ENCODE measurements around the gene ADAMTS20. TPM values are rescaled to one million over a fixed set of nuclear protein-coding genes. Genes with fewer than 3 reads are reported as not detected.
"Not testable (repeated sequence)": the region's sequence is repeated elsewhere in the genome, so short reads cannot be mapped to it uniquely, and the experiment has no call there.

The ADAMTS20 gene
- total RNA-seq, 1 experiment from 2014 or later, result not detected

GRCh38 chr12:43360001-43360400 is 192.0 kb downstream of the ADAMTS20 start:
- DNase-seq (ENCODE audit: low spot score), result not testable (repeated sequence)

DNA sequence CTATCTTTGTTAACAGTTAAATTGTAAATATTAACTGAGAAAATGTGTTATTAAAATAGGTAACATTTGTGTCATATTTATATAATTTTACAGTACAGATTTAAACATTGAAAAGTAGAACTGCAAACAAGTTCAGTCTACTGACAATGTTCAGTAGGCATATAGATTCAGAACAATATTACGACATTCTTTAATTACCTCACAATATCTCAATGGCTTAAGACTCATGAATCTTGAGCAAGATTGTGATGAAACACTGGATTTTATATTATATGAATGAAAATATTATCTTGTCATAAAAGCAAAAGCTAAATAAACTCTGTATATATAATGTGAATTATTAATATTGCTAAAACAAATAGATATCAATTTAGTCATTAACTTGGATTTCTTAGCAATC is 194.9 kb downstream of the ADAMTS20 start:
- no peak for DNase-seq (ENCODE audit: low spot score)

- DNase-seq (ENCODE audit: low spot score), result no peak
Measured at GRCh38 chr12:43352001-43352400, 200.0 kb downstream of the ADAMTS20 start.

DNA sequence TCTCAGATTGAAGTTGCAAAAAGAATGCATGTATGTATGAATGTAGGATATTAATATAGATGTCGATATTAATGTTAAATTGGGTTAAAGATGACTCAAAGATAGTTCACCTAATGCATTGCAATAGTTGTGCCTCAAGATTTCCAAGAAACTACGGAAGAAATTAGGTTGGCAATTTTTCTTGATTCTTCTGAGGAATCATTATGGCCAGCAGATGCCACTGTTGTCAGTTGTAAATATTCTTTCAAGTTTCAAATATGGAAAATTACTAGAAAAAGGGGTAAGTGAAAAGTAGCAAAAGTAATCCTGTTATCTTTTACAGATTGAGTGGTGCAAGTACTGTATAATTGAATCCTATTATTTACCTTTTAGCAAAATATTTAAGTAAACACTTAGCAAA is 202.1 kb downstream of the ADAMTS20 start:
- DNase-seq (ENCODE audit: low spot score), result peak; percentile 33

DNA sequence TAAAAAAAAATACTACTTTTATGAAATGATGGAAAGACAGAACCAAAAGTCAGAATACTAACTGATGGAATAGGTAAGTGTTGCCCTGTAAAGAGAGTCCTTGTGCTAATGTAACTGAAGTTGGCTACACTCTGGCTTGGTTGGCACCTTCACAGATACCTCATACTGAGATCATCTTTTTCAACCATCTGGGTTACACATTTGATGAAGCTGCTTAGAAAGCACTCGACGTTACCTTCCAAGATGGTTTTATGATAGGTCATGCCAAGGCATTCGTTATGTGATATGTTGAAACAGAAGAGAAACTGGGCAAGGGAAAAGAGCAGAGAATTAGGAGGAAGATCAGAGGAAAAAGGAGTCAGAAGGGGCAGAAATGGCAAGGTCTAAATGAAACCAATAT is 203.8 kb downstream of the ADAMTS20 start:
- DNase-seq (ENCODE audit: low spot score), result no peak

DNA sequence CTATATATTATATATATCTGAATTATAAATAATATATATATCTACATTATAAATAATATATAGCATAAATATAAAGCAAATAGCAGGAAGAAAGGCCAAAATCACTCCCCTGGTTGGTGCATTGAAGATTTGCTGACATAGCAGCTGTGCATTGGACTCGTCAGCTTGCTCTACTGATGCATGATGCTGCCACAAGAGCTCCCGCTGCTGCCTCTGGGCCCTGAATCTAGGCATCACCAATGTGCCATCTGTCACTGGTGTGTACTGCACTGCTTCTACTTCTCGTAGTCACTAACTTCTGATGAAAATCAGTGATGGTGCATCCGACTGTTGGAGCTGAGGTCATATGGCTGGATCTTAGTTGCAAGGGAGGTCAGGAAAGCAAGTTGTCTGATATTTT is 205.0 kb downstream of the ADAMTS20 start:
- DNase-seq (ENCODE audit: low spot score), result no peak

DNA sequence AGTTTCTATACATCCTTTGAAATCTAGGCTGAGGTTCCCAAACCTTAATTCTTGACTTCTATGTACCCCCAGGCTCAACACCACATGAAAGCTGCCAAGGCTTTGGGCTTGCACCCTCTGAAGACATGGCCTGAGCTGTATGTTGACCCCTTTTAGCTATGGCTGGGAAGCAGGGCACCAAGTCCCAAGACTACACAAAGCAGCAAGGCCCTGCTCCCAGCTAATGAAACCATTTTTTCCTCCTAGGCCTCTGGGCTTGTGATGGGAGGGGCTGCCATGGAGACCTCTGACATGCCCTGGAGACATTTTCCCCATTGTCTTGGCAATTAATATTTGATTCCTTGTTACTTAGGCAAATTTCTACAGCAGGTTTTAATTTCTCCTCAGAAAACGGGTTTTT is 207.0 kb downstream of the ADAMTS20 start:
- DNase-seq (ENCODE audit: low spot score), result no peak

- not testable (repeated sequence) for DNase-seq (ENCODE audit: low spot score)
Measured at GRCh38 chr12:43341785-43342313, 210.2 kb downstream of the ADAMTS20 start.

DNA sequence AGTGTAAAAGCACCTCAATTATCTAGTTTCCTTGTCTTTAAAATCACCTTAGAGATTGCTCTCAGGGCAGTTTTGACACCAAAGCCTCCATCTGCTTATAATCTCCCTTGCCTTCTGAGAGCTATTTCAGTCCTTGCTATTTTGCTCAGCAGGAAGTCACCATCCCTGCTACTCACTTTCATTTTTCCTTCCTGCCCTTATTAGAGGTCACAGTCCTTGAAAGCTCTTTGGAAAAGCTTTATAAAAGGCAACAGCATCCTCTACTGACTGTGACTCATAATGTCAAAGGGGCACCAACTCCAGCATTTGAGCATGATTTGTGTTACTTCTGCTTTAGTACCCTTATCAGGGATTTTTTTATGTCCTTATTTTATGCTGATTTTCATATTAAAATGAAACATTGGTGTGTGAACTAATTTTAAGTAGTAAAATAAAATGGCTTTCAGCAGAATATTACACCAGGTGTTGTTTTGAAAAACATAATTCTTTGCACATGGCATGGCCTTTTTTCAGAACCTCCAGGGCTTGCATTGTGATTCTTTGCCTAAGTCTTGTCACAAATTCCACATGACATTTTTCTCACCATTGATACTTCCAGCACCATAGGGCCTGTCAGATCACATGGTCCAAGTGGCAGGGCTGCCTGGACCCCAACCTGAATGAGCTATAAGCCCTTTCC is 213.0 kb downstream of the ADAMTS20 start:
- DNase-seq (ENCODE audit: low spot score), result peak; percentile 62

DNA sequence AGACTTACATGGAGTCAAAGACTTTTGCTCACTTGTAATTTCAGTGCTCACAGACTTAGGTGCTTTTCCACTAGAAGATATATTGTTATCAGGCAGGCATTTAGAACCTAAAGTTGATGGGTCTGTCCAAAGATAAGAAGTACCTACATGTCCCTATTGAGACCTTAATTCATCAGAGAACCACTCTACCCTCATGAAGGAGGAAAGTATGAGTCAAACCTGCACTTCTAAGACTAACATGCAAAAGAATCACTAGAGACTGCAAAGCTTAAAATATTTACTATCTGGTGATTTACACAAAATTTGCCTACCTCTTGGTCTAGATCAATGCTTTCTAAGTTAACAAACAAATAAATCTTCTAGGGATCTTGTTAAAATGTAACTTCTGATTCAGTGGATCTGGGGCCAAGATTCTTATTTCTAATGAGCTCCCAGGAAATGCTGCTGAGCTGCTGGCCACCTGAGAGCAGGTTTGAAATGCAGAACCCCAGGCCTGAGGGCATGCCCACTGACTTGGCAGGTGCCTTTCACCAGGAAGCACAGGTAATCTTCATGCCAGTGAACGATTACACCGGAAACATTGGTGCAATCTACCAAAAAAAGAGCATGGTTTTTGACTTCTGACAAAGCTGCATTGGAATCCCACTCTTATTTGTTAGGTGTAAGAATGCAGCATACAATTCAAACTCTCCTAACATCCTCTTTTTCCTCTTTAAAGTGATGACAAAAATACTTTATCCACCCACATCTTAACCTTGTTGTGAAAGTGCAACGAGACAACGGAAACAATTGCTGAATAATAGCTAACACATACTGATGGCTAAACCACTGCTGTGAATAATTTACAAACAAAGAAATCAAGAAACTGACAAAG is 214.2 kb downstream of the ADAMTS20 start:
- no peak for DNase-seq (ENCODE audit: low spot score)

DNA sequence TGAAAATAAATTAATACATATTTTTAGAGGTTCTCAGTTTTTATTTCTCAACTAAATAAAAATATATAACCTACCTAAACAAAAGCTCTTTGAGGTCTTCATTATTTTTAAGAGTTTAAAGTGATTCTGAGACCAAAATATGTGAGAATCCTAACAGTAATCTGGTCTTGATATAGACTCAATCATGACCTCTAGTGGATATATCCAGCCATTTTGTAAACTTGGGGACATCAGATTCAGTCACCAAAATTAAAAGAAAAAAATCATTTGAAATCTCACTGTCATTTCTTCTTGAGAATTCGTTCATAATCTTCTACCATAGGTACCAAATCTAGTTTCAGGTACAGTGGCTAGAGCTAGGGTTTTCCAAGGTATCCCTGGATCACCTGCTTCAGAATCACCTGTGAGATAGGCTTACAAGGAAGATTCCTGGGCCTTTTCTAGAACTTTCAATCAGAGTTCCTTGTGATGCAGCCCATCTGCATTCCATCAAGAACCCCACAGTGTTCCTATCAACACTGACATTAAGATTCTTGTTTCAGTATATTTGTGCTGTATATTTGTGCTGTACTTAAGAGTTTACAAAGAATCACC is 214.9 kb downstream of the ADAMTS20 start:
- DNase-seq (ENCODE audit: low spot score), result peak; percentile 45

DNA sequence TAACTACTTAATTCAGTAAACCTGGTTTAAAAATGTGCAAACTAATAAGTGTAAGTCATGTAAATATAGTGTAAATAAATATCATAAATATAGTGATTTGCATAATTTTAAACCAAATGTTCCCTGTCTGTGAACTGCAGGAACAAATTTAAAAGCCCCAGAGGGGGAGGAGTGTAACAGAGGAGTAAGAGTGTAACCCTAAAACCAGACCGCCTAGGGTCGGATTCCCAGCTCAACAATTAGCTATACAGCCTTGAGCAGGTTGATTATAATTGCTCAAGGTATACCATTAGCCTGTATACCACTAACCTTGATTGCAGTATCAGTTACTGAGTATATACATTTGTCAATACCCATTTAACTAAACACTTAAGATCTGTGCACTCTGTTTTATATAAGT is 218.4 kb downstream of the ADAMTS20 start:
- DNase-seq (ENCODE audit: low spot score), result no peak

DNA sequence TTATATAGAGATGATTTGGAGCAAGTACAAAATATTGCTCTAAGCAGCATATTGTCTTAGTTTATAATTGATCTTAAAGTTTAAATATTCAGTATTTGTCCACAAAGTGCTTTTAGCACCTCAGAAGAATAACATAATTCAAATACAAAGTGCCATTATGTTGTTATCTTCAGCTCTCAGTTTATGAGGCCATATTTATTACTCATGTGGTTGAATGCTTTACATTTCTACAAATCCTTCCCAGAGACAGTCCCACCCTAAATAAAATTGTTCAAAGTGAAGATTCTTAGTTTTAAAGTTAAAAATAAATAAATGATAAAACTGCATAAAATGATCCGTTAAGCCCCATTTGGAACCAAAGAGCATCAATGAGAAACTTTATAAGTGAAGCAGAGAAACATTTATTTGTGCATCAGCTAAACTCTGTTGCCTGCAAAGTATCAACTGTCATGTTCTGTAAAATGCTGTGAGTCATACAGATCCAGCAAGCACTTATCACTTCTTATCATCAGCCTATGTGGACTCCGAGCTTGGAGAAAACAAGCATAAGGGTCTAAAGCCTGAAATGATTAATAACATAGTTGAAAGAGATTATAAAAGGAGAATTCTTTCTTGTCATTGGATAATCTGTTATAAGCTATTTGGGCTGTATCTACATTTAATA is 218.9 kb downstream of the ADAMTS20 start:
- peak; percentile 74 for DNase-seq (ENCODE audit: low spot score)

DNA sequence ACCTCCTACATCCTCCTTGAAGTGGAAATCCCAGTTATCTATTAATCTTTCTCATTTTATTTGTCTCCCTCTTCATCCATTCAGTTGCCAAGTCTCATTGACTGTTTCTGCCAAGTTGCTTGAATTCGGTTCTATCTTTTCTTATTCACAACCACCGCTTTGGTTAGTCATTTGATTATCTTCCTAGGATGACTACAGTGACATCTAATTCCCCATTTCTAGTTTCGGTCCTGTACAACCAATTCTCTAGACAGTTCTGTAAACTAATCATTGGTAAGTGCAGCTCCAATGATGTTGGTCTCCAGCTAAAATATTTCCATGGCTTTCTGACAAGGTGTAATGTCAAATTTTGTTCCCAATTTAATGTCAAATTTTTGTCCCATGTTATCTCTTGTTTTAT is 220.1 kb downstream of the ADAMTS20 start:
- no peak for DNase-seq (ENCODE audit: low spot score)

DNA sequence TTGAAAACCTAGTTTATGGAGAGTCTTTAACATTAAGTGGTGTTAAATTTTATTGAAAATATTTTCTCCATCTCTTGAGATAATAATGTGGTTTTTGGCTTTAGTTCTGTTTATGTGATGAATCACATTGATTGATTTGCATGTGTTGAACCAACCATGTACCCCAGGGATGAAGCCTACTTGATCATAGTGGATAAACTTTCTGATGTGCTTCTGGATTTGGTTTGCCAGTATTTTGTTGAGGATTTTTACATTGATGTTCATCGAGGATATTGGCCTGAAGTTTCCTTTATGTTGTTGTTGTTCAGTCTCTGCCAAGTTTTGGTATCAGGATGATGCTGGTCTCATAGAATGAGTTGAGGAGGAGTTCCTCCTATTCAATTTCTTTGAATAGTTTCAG is 222.6 kb downstream of the ADAMTS20 start:
- DNase-seq (ENCODE audit: low spot score), result no peak

- DNase-seq (ENCODE audit: low spot score), result no peak
Measured at GRCh38 chr12:43325786-43326185, 226.2 kb downstream of the ADAMTS20 start.

DNA sequence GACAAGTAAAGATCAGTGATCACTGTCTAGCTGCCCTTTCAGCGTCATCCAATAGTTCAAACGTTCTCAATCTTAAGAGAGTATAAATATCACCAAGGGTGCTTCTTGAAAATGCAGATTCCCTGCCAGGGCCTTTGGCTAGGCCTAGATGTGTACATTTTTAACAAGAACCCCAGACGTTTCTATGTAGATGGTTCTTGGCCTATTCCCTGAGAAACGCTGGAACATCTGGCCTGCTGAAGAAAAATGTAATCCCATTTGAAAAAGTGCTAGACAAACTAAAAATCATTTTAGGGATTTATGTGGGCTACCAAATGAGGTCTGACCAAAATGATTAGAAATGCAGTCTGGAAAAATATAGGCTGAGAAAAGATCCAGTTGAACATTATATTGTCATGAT is 231.7 kb downstream of the ADAMTS20 start:
- no peak for DNase-seq (ENCODE audit: low spot score)

DNA sequence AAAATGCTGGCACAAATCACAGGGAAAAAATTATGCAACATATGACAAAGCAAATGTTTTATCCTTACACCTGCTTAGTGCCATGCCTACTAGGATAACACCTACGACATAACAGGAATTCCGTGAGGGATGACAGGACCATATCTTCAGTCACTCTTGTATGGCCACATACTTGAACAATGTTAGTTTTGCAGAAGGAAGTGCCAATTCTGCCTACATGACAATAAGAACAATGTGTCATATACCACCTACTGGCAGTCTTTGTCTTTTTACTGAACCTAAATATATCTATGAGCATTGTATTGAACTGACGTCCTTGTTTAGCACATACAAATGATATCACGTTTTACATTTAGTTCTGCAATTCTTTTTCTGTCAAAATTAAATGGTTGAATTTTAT is 234.0 kb downstream of the ADAMTS20 start:
- DNase-seq (ENCODE audit: low spot score), result no peak

DNA sequence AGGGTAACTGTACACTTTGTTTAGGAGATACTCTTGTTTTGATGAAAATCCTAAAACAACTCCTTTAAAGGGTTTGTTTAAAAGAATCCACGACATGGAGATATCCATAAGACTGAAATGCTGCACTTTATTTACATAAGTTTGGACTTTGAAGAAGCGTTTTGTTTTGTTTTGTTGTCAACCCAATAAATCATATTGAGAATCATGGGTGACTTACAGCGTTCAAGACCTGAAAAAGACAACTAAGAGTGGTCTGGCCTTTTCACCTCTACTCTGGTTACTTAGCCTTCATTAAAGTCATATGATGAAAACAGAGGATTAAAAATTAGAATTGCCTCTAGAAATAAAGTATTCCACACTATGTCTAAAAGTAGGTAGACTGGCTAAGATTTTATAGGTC is 234.8 kb downstream of the ADAMTS20 start:
- no peak for DNase-seq (ENCODE audit: low spot score)

DNA sequence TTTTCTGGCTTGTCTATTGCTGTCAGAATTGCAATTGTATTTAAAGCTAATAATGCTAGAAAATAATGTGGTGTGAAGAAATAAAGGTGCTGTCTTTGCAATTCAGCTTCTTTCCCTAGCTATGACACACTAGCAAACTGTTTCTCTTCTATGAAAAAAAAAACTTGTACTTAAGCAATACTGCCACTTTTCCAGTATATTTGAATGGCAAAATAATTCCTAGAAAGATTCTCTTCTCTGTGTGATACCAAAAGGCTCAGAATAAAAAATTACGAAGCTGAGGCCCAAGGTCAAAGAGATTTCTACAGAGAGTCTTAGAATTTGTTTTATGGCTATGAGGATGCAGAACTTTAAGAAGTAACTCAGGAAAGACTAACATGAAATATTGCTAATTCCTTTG is 235.5 kb downstream of the ADAMTS20 start:
- DNase-seq (ENCODE audit: low spot score), result no peak

GRCh38 chr12:43315961-43316360 is 236.0 kb downstream of the ADAMTS20 start:
- no peak for DNase-seq (ENCODE audit: low spot score)

DNA sequence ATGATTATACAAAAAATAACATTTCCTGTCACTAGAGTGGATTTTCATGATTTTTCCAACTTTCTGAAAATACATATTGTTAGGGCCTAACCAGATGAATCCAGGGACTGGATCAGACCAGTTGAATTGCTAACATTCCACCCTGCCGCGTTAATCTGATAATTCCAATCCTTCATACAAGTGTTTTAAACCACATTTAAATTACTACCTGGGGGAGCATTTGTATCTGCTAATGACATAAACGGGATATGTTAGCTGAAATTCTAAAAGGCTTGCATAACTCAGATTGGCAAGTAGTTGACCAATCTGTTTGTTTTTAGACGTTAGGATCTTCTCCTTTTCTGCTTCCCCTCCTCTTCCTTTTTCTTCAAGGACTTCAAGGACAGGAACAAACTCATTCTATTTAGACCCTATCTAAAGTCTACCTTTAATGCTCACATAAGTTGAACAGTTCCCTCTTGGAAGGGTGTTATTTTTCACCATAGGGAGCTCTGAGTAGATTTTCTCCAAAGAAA is 239.0 kb downstream of the ADAMTS20 start:
- no peak for DNase-seq (ENCODE audit: low spot score)
